ENCODE results near the gene MCRIP2.

Gene MCRIP2

GRCh38 chr16:632486-633335 lies 8.9 kb upstream of the MCRIP2 start:
- no peak for DNase-seq (ENCODE audit: low read depth)

- DNase-seq (ENCODE audit: low read depth) = no peak
Observed at GRCh38 chr16:633336-634050, 8.1 kb upstream of the MCRIP2 start.

GRCh38 chr16:634051-634670 lies 7.5 kb upstream of the MCRIP2 start:
- DNase-seq (ENCODE audit: low read depth) = no peak

- DNase-seq (ENCODE audit: low read depth) = no peak
Observed at GRCh38 chr16:634996-635395, 6.6 kb upstream of the MCRIP2 start.

GRCh38 chr16:635573-636205 lies 5.9 kb upstream of the MCRIP2 start:
- DNase-seq (ENCODE audit: low read depth) = no peak

- peak; percentile 90 for DNase-seq (ENCODE audit: low read depth)
Observed at GRCh38 chr16:636206-637080, 5.2 kb upstream of the MCRIP2 start, which contains the start of gene METTL26. METTL26 (minus strand) TSS chr16:636305; CDS start chr16:636290, 15 bp downstream.

GRCh38 chr16:637081-638018 lies 4.3 kb upstream of the MCRIP2 start:
- DNase-seq (ENCODE audit: low read depth) = peak; percentile 79

GRCh38 chr16:638034-638543 lies 3.5 kb upstream of the MCRIP2 start:
- no peak for DNase-seq (ENCODE audit: low read depth)

- no peak for DNase-seq (ENCODE audit: low read depth)
Observed at GRCh38 chr16:638836-639235, 2.8 kb upstream of the MCRIP2 start.

- no peak for DNase-seq (ENCODE audit: low read depth)
Observed at GRCh38 chr16:640614-641013, 1.0 kb upstream of the MCRIP2 start.

GRCh38 chr16:642189-643049 lies 791 bp downstream of the MCRIP2 start:
- DNase-seq (ENCODE audit: low read depth) = peak; percentile 46

GRCh38 chr16:643050-643368 lies 1.4 kb downstream of the MCRIP2 start:
- DNase-seq (ENCODE audit: low read depth) = no peak

- no peak for DNase-seq (ENCODE audit: low read depth)
Observed at GRCh38 chr16:644556-644955, 2.9 kb downstream of the MCRIP2 start.

GRCh38 chr16:645852-646678 lies 4.4 kb downstream of the MCRIP2 start:
- no peak for DNase-seq (ENCODE audit: low read depth)

GRCh38 chr16:646679-647172 lies 5.1 kb downstream of the MCRIP2 start:
- no peak for DNase-seq (ENCODE audit: low read depth)

GRCh38 chr16:647173-647902 lies 5.7 kb downstream of the MCRIP2 start:
- no peak for DNase-seq (ENCODE audit: low read depth)

- DNase-seq (ENCODE audit: low read depth) = peak; percentile 60
Observed at GRCh38 chr16:648071-648780, 6.6 kb downstream of the MCRIP2 start.
